Liver (tissue), 9 donors: ENCODE data around the gene ZC3H18. TPM values are rescaled to one million over a fixed set of nuclear protein-coding genes. Genes with fewer than 3 reads are reported as not detected.

Experiments used
- DNase-seq: peaks from one replicate; pipeline ENCODE4 v3.0.0-alpha.2; 2017; ENCODE audit warnings: low spot score
- H3K27ac ChIP-seq, 2 donors: one replicate each; pipeline ENCODE4 v1.7.0; 2013; ENCODE audit warnings: inconsistent platforms in 2 of 2, low read length in 2 of 2, control low read depth in 1 of 2, low read depth in 1 of 2, mild to moderate bottlenecking in 1 of 2
- H3K27me3 ChIP-seq, 4 donors: one replicate each; pipeline versions ENCODE4 v1.6.1 to v1.7.0; 2013; ENCODE audit warnings: low read length in 3 of 4, inconsistent platforms in 1 of 4, mild to moderate bottlenecking in 1 of 4, moderate library complexity in 1 of 4; ENCODE audit not compliant: control insufficient read depth in 4 of 4, insufficient read depth in 4 of 4
- H3K36me3 ChIP-seq, 4 donors: one replicate each; pipeline versions ENCODE4 v1.6.1 to v1.7.0; 2013; ENCODE audit warnings: low read length in 3 of 4, mild to moderate bottlenecking in 3 of 4, low read depth in 1 of 4, moderate library complexity in 1 of 4; ENCODE audit not compliant: control insufficient read depth in 4 of 4, insufficient read depth in 3 of 4
- H3K4me1 ChIP-seq, 4 donors: one replicate each; pipeline versions ENCODE4 v1.6.1 to v1.7.0; 2013; ENCODE audit warnings: low read length in 3 of 4, mild to moderate bottlenecking in 3 of 4, moderate library complexity in 1 of 4; ENCODE audit not compliant: control insufficient read depth in 4 of 4, insufficient read depth in 4 of 4
- H3K4me3 ChIP-seq, 3 donors: one replicate each; pipeline versions ENCODE4 v1.6.1 to v1.7.0; 2013; ENCODE audit warnings: low read length in 3 of 3, control low read depth in 1 of 3, low read depth in 1 of 3, mild to moderate bottlenecking in 1 of 3
- H3K9ac ChIP-seq, 2 donors: one replicate each; pipeline ENCODE4 v1.7.0; 2013; ENCODE audit warnings: low read length in 2 of 2, mild to moderate bottlenecking in 2 of 2, moderate library complexity in 2 of 2, control low read depth in 1 of 2, low read depth in 1 of 2
- H3K9me3 ChIP-seq, 4 donors: one replicate each; pipeline versions ENCODE4 v1.6.1 to v1.7.0; 2013; ENCODE audit warnings: low read length in 3 of 4; ENCODE audit not compliant: control insufficient read depth in 4 of 4
- EGR1 ChIP-seq, 2 donors: IDR thresholded peaks; 2 replicates each; pipeline ENCODE4 v1.6.1; 2016 to 2018; ENCODE audit warnings: antibody characterized with exemption in 2 of 2, low read depth in 2 of 2
- FOXA1 ChIP-seq: IDR thresholded peaks from 2 replicates; pipeline ENCODE4 v1.6.1; 2016; ENCODE audit warnings: antibody characterized with exemption
- FOXA2 ChIP-seq: IDR thresholded peaks from 2 replicates; pipeline ENCODE4 v1.6.1; 2016; ENCODE audit warnings: antibody characterized with exemption
- GABPA ChIP-seq, 2 donors: IDR thresholded peaks in 1 of 2; conservative IDR thresholded peaks in 1 of 2; 2 replicates each; pipeline ENCODE4 v1.6.1; 2016; ENCODE audit warnings: antibody characterized with exemption in 2 of 2, mild to moderate bottlenecking in 1 of 2, moderate library complexity in 1 of 2
- HNF4A ChIP-seq, 2 donors: conservative IDR thresholded peaks; 2 replicates each; pipeline ENCODE4 v1.6.1; 2016; ENCODE audit warnings: antibody characterized with exemption in 2 of 2, mild to moderate bottlenecking in 2 of 2
- HNF4G ChIP-seq: IDR thresholded peaks from 2 replicates; pipeline ENCODE4 v1.6.1; 2016; ENCODE audit warnings: antibody characterized with exemption
- JUND ChIP-seq, 2 donors: IDR thresholded peaks; 2 replicates each; pipeline ENCODE4 v1.6.1; 2016; ENCODE audit warnings: antibody characterized with exemption in 2 of 2
- NR2F2 ChIP-seq: IDR thresholded peaks from 2 replicates; pipeline ENCODE4 v1.6.1; 2016; ENCODE audit warnings: antibody characterized with exemption
- RAD21 ChIP-seq, 2 donors: IDR thresholded peaks; 2 replicates each; pipeline ENCODE4 v1.6.1; 2016; ENCODE audit warnings: antibody characterized with exemption in 2 of 2, mild to moderate bottlenecking in 2 of 2
- RXRA ChIP-seq, 2 donors: IDR thresholded peaks; 2 replicates each; pipeline ENCODE4 v1.6.1; 2017 to 2018; ENCODE audit warnings: antibody characterized with exemption in 2 of 2, mild to moderate bottlenecking in 1 of 2
- SP1 ChIP-seq: IDR thresholded peaks from 2 replicates; pipeline ENCODE4 v1.6.1; 2018; ENCODE audit warnings: antibody characterized with exemption, mild to moderate bottlenecking
- TAF1 ChIP-seq: conservative IDR thresholded peaks from 2 replicates; pipeline ENCODE4 v1.6.1; 2016; ENCODE audit warnings: antibody characterized with exemption, mild to moderate bottlenecking
- YY1 ChIP-seq: IDR thresholded peaks from 2 replicates; pipeline ENCODE4 v1.6.1; 2016; ENCODE audit warnings: antibody characterized with exemption, mild to moderate bottlenecking
- WGBS: extraction: QIAGEN DNeasy Blood & Tissue Kit; methylation state at CpG from one replicate; pipeline ENCODE4 v1.1.7; 2013; 5-methylcytosine and 5-hydroxymethylcytosine counted together
- polyA plus RNA-seq, 2 donors: library from polyadenylated mRNA; stranded (reverse) in 1 of 2; unstranded in 1 of 2; fragments of 200-250 nt in 1 of 2; fragments of >200 nt in 1 of 2; fragmentation: Nextera tagmentation in 1 of 2; extraction: Ambion mirVana in 1 of 2; gene quantifications; one replicate each; pipeline versions ENCODE4 v1.2.1 to v1.2.3, GENCODE V29; 2013 to 2015
- total RNA-seq, 2 donors: library from RNA; depleted of rRNA; stranded (reverse); fragments of >200 nt; gene quantifications; one replicate each; pipeline ENCODE4 v1.2.3, GENCODE V29; 2014
- TF ChIP-seq, protein P1 (sequence below): IDR thresholded peaks from 2 replicates; pipeline ENCODE4 v1.6.1; 2016; ENCODE audit warnings: antibody characterized with exemption
- TF ChIP-seq, protein P2 (sequence below): IDR thresholded peaks from 2 replicates; pipeline ENCODE4 v1.6.1; 2016; ENCODE audit warnings: antibody characterized with exemption, mild to moderate bottlenecking
- TF ChIP-seq, protein P3 (sequence below): fragments of 150-350 bp; IDR thresholded peaks from 2 replicates; pipeline ENCODE4 v1.5.1; 2017; ENCODE audit warnings: improper control_type of control experiment, low read depth, low read length; ENCODE audit not compliant: missing input control
- TF ChIP-seq, protein P4 (sequence below): IDR thresholded peaks from 2 replicates; pipeline ENCODE4 v1.6.1; 2016; ENCODE audit warnings: antibody characterized with exemption
- TF ChIP-seq, protein P5 (sequence below): IDR thresholded peaks from 2 replicates; pipeline ENCODE4 v1.6.1; 2016; ENCODE audit warnings: antibody characterized with exemption
- donor health status: healthy.
- donor health status: healthy.
- donor health status: healthy.
- donor health status: healthy.
- donor health status: healthy.

The ZC3H18 gene
- total and polyA plus RNA-seq, 4 donors: 10.2 to 10.9 (median 10.5) TPM

DNA sequence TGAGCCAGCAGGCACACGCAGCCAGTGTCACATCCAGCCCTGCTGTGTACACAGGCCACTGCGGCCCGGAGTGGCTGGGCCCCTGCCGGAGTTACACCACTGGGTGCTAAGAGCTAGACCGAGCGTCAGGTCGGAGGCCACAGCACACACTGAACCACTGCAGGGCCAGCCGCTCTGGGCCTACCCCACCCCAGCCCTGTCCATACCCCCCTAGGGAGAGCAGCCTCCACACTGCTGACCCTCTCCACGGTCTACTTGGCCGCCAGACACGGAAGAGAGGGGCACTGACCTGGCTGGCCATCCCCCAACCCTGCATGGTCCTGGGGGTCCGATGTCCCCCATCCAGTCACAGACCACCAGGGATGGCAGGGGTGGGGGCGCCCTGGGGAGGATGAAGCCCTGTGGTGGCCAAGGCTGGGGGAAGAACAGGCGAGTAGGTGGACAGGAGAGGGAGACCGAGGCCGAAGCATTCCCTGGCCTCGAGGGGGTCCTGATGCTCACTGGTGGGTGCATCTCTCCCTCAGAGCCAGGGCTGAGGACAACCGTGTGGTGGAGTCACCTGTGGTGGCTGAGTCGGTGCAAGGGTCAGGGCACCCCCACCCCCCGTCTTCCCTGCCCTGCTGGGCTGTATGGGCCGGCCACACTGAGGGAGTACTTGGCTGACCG, 34.9 kb upstream of the ZC3H18 start:
- 90% methylated on average over 22 of the region's 22 CpGs for WGBS
- no peaks in the 10 kb centered on the region for H3K27me3 ChIP-seq
- peaks cover 0 to 19% (median 6%) of the 10 kb centered on the region in 4 donors for H3K36me3 ChIP-seq
- no peaks in the 10 kb centered on the region for H3K9me3 ChIP-seq
- no peak overlapping the region for H3K27ac ChIP-seq
- no peak overlapping the region for H3K9ac ChIP-seq
- TF ChIP-seq, protein P1, sequence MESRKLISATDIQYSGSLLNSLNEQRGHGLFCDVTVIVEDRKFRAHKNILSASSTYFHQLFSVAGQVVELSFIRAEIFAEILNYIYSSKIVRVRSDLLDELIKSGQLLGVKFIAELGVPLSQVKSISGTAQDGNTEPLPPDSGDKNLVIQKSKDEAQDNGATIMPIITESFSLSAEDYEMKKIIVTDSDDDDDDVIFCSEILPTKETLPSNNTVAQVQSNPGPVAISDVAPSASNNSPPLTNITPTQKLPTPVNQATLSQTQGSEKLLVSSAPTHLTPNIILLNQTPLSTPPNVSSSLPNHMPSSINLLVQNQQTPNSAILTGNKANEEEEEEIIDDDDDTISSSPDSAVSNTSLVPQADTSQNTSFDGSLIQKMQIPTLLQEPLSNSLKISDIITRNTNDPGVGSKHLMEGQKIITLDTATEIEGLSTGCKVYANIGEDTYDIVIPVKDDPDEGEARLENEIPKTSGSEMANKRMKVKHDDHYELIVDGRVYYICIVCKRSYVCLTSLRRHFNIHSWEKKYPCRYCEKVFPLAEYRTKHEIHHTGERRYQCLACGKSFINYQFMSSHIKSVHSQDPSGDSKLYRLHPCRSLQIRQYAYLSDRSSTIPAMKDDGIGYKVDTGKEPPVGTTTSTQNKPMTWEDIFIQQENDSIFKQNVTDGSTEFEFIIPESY: no peak
- no peak for TF ChIP-seq NR2F2
- TF ChIP-seq GABPA (IDR thresholded peaks at IDR 0.05 in 1 of 2, conservative IDR thresholded peaks at IDR 0.05 in 1 of 2): no peak
- TF ChIP-seq SP1: no peak
- TF ChIP-seq, protein P2, sequence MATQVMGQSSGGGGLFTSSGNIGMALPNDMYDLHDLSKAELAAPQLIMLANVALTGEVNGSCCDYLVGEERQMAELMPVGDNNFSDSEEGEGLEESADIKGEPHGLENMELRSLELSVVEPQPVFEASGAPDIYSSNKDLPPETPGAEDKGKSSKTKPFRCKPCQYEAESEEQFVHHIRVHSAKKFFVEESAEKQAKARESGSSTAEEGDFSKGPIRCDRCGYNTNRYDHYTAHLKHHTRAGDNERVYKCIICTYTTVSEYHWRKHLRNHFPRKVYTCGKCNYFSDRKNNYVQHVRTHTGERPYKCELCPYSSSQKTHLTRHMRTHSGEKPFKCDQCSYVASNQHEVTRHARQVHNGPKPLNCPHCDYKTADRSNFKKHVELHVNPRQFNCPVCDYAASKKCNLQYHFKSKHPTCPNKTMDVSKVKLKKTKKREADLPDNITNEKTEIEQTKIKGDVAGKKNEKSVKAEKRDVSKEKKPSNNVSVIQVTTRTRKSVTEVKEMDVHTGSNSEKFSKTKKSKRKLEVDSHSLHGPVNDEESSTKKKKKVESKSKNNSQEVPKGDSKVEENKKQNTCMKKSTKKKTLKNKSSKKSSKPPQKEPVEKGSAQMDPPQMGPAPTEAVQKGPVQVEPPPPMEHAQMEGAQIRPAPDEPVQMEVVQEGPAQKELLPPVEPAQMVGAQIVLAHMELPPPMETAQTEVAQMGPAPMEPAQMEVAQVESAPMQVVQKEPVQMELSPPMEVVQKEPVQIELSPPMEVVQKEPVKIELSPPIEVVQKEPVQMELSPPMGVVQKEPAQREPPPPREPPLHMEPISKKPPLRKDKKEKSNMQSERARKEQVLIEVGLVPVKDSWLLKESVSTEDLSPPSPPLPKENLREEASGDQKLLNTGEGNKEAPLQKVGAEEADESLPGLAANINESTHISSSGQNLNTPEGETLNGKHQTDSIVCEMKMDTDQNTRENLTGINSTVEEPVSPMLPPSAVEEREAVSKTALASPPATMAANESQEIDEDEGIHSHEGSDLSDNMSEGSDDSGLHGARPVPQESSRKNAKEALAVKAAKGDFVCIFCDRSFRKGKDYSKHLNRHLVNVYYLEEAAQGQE: no peak
- TF ChIP-seq TAF1: no peak
- no peak for TF ChIP-seq RXRA (IDR thresholded peaks at IDR 0.05)
- no peak for TF ChIP-seq JUND (IDR thresholded peaks at IDR 0.05)
- DNase-seq: peak; percentile 39
- no peak overlapping the region for H3K4me3 ChIP-seq
- H3K4me1 ChIP-seq: peaks cover 0 to 3% (median 0%) of the 10 kb centered on the region in 4 donors

DNA sequence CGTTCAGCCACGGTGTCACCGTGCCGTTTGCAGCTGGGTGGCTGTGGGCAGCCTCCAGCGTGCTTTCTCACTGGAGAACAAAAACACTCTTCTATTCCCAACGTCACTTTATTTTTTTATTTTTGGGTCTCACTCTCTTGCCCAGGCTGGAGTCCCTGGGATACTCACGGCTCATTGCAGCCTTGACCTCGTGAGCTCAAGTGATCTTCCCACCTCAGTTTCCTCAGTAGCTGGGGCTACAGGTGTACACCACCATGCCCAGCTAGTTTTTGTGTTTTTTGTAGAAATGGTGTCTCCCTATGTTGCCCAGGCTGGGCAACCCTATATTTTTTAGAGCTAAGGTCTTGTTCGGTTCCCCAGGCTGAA, 34.4 kb upstream of the ZC3H18 start:
- no peaks in the 10 kb centered on the region for H3K27me3 ChIP-seq
- no peak for DNase-seq
- peaks cover 0 to 3% (median 0%) of the 10 kb centered on the region in 4 donors for H3K4me1 ChIP-seq
- H3K27ac ChIP-seq: no peak overlapping the region
- H3K9ac ChIP-seq: no peak overlapping the region
- peaks cover 0 to 15% (median 4%) of the 10 kb centered on the region in 4 donors for H3K36me3 ChIP-seq
- TF ChIP-seq, protein P2: no peak
- TF ChIP-seq, protein P3, sequence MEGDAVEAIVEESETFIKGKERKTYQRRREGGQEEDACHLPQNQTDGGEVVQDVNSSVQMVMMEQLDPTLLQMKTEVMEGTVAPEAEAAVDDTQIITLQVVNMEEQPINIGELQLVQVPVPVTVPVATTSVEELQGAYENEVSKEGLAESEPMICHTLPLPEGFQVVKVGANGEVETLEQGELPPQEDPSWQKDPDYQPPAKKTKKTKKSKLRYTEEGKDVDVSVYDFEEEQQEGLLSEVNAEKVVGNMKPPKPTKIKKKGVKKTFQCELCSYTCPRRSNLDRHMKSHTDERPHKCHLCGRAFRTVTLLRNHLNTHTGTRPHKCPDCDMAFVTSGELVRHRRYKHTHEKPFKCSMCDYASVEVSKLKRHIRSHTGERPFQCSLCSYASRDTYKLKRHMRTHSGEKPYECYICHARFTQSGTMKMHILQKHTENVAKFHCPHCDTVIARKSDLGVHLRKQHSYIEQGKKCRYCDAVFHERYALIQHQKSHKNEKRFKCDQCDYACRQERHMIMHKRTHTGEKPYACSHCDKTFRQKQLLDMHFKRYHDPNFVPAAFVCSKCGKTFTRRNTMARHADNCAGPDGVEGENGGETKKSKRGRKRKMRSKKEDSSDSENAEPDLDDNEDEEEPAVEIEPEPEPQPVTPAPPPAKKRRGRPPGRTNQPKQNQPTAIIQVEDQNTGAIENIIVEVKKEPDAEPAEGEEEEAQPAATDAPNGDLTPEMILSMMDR: no peak
- no peak for TF ChIP-seq RAD21 (IDR thresholded peaks at IDR 0.05)
- TF ChIP-seq, protein P4, sequence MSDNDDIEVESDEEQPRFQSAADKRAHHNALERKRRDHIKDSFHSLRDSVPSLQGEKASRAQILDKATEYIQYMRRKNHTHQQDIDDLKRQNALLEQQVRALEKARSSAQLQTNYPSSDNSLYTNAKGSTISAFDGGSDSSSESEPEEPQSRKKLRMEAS: no peak
- no peak for TF ChIP-seq TAF1
- no peak for TF ChIP-seq NR2F2
- TF ChIP-seq HNF4G: no peak
- no peak for TF ChIP-seq YY1
- TF ChIP-seq, protein P5, sequence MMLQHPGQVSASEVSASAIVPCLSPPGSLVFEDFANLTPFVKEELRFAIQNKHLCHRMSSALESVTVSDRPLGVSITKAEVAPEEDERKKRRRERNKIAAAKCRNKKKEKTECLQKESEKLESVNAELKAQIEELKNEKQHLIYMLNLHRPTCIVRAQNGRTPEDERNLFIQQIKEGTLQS: no peak
- TF ChIP-seq FOXA1: no peak
- TF ChIP-seq HNF4A (conservative IDR thresholded peaks at IDR 0.05): no peak
- TF ChIP-seq JUND (IDR thresholded peaks at IDR 0.05): no peak
- no peak for TF ChIP-seq GABPA (IDR thresholded peaks at IDR 0.05 in 1 of 2, conservative IDR thresholded peaks at IDR 0.05 in 1 of 2)
- TF ChIP-seq FOXA2: no peak
- TF ChIP-seq, protein P1: no peak
- no peak for TF ChIP-seq RXRA (IDR thresholded peaks at IDR 0.05)
- no peak for TF ChIP-seq SP1
- no peak for TF ChIP-seq EGR1 (IDR thresholded peaks at IDR 0.05; ENCODE audit: low read depth in 2 of 2)
- 85% methylated on average over 9 of the region's 9 CpGs for WGBS
- no peak overlapping the region for H3K4me3 ChIP-seq
- no peaks in the 10 kb centered on the region for H3K9me3 ChIP-seq
